BE2C (cell line): ENCODE results near the gene CMTR1.

Source experiments
- DNase-seq: peaks from one replicate; pipeline ENCODE4 v3.0.0-alpha.2; 2020
- H3K27me3 ChIP-seq: fragments of 250-450 bp; sonication (Bioruptor Pico); 2 replicates; pipeline ENCODE4 v1.5.1; 2020; ENCODE audit warnings: mild to moderate bottlenecking
- H3K36me3 ChIP-seq: fragments of 250-450 bp; sonication (Bioruptor Pico); 2 replicates; pipeline ENCODE4 v1.5.1; 2020; ENCODE audit warnings: mild to moderate bottlenecking
- H3K4me1 ChIP-seq: fragments of 250-450 bp; sonication (Bioruptor Pico); 2 replicates; pipeline ENCODE4 v1.5.1; 2020
- H3K4me3 ChIP-seq: 2 replicates; pipeline ENCODE4 v1.5.1; 2011; ENCODE audit warnings: low read depth, low read length
- H3K9me3 ChIP-seq: fragments of 250-450 bp; sonication (Bioruptor Pico); 2 replicates; pipeline ENCODE4 v1.5.1; 2020
- CTCF ChIP-seq: IDR thresholded peaks from 2 replicates; pipeline ENCODE4 v1.5.1; 2012; ENCODE audit warnings: mild to moderate bottlenecking, low read depth, low read length

The CMTR1 gene

GRCh38 chr6:37487591-37488380 is 54.8 kb downstream of the CMTR1 start:
- Histone ChIP-seq H3K4me3 (no peak overlapping the region), H3K9me3 (no peaks in the 10 kb centered on the region), H3K36me3 (peaks cover 9% of the 10 kb centered on the region), H3K4me1 (peaks cover 44% of the 10 kb centered on the region), H3K27me3 (no peaks in the 10 kb centered on the region)
- no peak for TF ChIP-seq CTCF
- DNase-seq: no peak

GRCh38 chr6:37488476-37488875 is 55.5 kb downstream of the CMTR1 start:
- no peak for DNase-seq
- no peak for TF ChIP-seq CTCF
- Histone ChIP-seq H3K36me3 (peaks cover 3% of the 10 kb centered on the region; the same call in 1 of the 2 replicates), H3K27me3 (no peaks in the 10 kb centered on the region), H3K4me3 (no peak overlapping the region), H3K9me3 (no peaks in the 10 kb centered on the region), H3K4me1 (peaks cover 48% of the 10 kb centered on the region)

GRCh38 chr6:37489697-37490336 is 56.8 kb downstream of the CMTR1 start:
- Histone ChIP-seq H3K36me3 (no peaks in the 10 kb centered on the region), H3K4me3 (no peak overlapping the region), H3K27me3 (no peaks in the 10 kb centered on the region), H3K4me1 (peaks cover 45% of the 10 kb centered on the region), H3K9me3 (no peaks in the 10 kb centered on the region)
- peak; percentile 73 for DNase-seq
- TF ChIP-seq CTCF: peak; percentile 52

- DNase-seq: no peak
- H3K9me3 ChIP-seq: no peaks in the 10 kb centered on the region
- TF ChIP-seq CTCF: no peak
- H3K27me3 ChIP-seq: no peaks in the 10 kb centered on the region
- H3K4me1 ChIP-seq: peaks cover 41% of the 10 kb centered on the region
- H3K4me3 ChIP-seq: no peak overlapping the region
- H3K36me3 ChIP-seq: no peaks in the 10 kb centered on the region
These were observed 57.6 kb downstream of the CMTR1 start for GRCh38 chr6:37490536-37491170.

- Histone ChIP-seq H3K9me3 (no peaks in the 10 kb centered on the region), H3K4me1 (peaks cover 41% of the 10 kb centered on the region), H3K4me3 (no peak overlapping the region), H3K27me3 (no peaks in the 10 kb centered on the region), H3K36me3 (no peaks in the 10 kb centered on the region)
- no peak for TF ChIP-seq CTCF
- DNase-seq: peak; percentile 69
These were observed 58.3 kb downstream of the CMTR1 start for GRCh38 chr6:37491171-37491829.
